Adipocyte (in vitro differentiated cells): ENCODE results near the gene PLEKHA6.

ENCODE experiments used
- DNase-seq: peaks from one replicate; pipeline ENCODE4 v3.0.0-alpha.2; 2015; ENCODE audit warnings: low read depth
- H3K27me3 ChIP-seq: replicated peaks from 2 replicates; pipeline ENCODE4 v1.7.0; 2013; ENCODE audit warnings: mild to moderate bottlenecking, low read length, moderate library complexity; ENCODE audit not compliant: control insufficient read depth, insufficient read depth
- H3K36me3 ChIP-seq: 2 replicates; pipeline ENCODE4 v1.7.0; 2013; ENCODE audit warnings: low read length, mild to moderate bottlenecking, moderate library complexity; ENCODE audit not compliant: control insufficient read depth, insufficient read depth, severe bottlenecking
- H3K4me1 ChIP-seq: 2 replicates; pipeline ENCODE4 v1.7.0; 2013; ENCODE audit warnings: mild to moderate bottlenecking, low read length, moderate library complexity; ENCODE audit not compliant: control insufficient read depth, insufficient read depth
- H3K4me3 ChIP-seq: 2 replicates; pipeline ENCODE4 v1.7.0; 2013; ENCODE audit warnings: mild to moderate bottlenecking, low read length, moderate library complexity
- H3K9ac ChIP-seq: 2 replicates; pipeline ENCODE4 v1.7.0; 2013; ENCODE audit warnings: mild to moderate bottlenecking, low read length, moderate library complexity
- H3K9me3 ChIP-seq: 2 replicates; pipeline ENCODE4 v1.7.0; 2013; ENCODE audit warnings: mild to moderate bottlenecking, low read length, moderate library complexity; ENCODE audit not compliant: control insufficient read depth

PLEKHA6 gene

GRCh38 chr1:204216236-204216635 lies 143.5 kb downstream of the PLEKHA6 start:
- no peak overlapping the region for H3K4me3 ChIP-seq
- DNase-seq = no peak
- no peak overlapping the region for H3K9ac ChIP-seq
- no peaks in the 10 kb centered on the region for H3K36me3 ChIP-seq
- peaks cover 18% of the 10 kb centered on the region for H3K4me1 ChIP-seq
- peaks cover 33% of the 10 kb centered on the region for H3K27me3 ChIP-seq
- no peaks in the 10 kb centered on the region for H3K9me3 ChIP-seq

- no peaks in the 10 kb centered on the region for H3K36me3 ChIP-seq
- H3K9me3 ChIP-seq = no peaks in the 10 kb centered on the region
- peaks cover 38% of the 10 kb centered on the region for H3K27me3 ChIP-seq
- H3K9ac ChIP-seq = no peak within 1 kb of the TSS
- peaks cover 7% of the 10 kb centered on the region for H3K4me1 ChIP-seq
- peak; percentile 86 for DNase-seq
- H3K4me3 ChIP-seq = no peak within 1 kb of the TSS
Measured at GRCh38 chr1:204213668-204214662, 145.8 kb downstream of the PLEKHA6 start, which contains the start of gene GOLT1A. Gene GOLT1A (minus strand): TSS chr1:204213988. CDS start chr1:204213906, 82 bp downstream.

- H3K27me3 ChIP-seq = peaks cover 41% of the 10 kb centered on the region
- H3K9ac ChIP-seq = no peak overlapping the region
- no peaks in the 10 kb centered on the region for H3K36me3 ChIP-seq
- DNase-seq = no peak
- peaks cover 7% of the 10 kb centered on the region for H3K4me1 ChIP-seq
- no peaks in the 10 kb centered on the region for H3K9me3 ChIP-seq
- no peak overlapping the region for H3K4me3 ChIP-seq
Measured at GRCh38 chr1:204212715-204213114, 147.0 kb downstream of the PLEKHA6 start.

- Histone ChIP-seq H3K36me3 (no peaks in the 10 kb centered on the region), H3K4me1 (peaks cover 9% of the 10 kb centered on the region), H3K9me3 (no peaks in the 10 kb centered on the region), H3K27me3 (peaks cover 49% of the 10 kb centered on the region), H3K4me3 (no peak overlapping the region), H3K9ac (no peak overlapping the region)
- no peak for DNase-seq
Measured at GRCh38 chr1:204211046-204211445, 148.7 kb downstream of the PLEKHA6 start.

- Histone ChIP-seq H3K4me3 (no peak overlapping the region), H3K27me3 (peaks cover 68% of the 10 kb centered on the region), H3K36me3 (no peaks in the 10 kb centered on the region), H3K4me1 (peaks cover 8% of the 10 kb centered on the region), H3K9me3 (no peaks in the 10 kb centered on the region), H3K9ac (no peak overlapping the region)
- peak; percentile 80 for DNase-seq
Measured at GRCh38 chr1:204207136-204207616, 152.6 kb downstream of the PLEKHA6 start.

- no peaks in the 10 kb centered on the region for H3K9me3 ChIP-seq
- H3K4me1 ChIP-seq = peaks cover 8% of the 10 kb centered on the region
- peak; percentile 60 for DNase-seq
- H3K4me3 ChIP-seq = no peak overlapping the region
- H3K9ac ChIP-seq = no peak overlapping the region
- peaks cover 66% of the 10 kb centered on the region for H3K27me3 ChIP-seq
- no peaks in the 10 kb centered on the region for H3K36me3 ChIP-seq
Measured at GRCh38 chr1:204206121-204206520, 153.6 kb downstream of the PLEKHA6 start.

GRCh38 chr1:204205486-204205885 lies 154.2 kb downstream of the PLEKHA6 start:
- peak; percentile 33 for DNase-seq
- Histone ChIP-seq H3K9me3 (no peaks in the 10 kb centered on the region), H3K36me3 (no peaks in the 10 kb centered on the region), H3K4me1 (peaks cover 8% of the 10 kb centered on the region), H3K9ac (no peak overlapping the region), H3K4me3 (no peak overlapping the region), H3K27me3 (peaks cover 70% of the 10 kb centered on the region)

GRCh38 chr1:204204944-204205343 lies 154.8 kb downstream of the PLEKHA6 start:
- Histone ChIP-seq H3K4me1 (peaks cover 8% of the 10 kb centered on the region), H3K27me3 (peaks cover 70% of the 10 kb centered on the region), H3K9ac (no peak overlapping the region), H3K9me3 (no peaks in the 10 kb centered on the region), H3K4me3 (no peak overlapping the region), H3K36me3 (no peaks in the 10 kb centered on the region)
- DNase-seq = no peak

- Histone ChIP-seq H3K27me3 (peaks cover 67% of the 10 kb centered on the region), H3K4me3 (no peak overlapping the region), H3K9ac (no peak overlapping the region), H3K36me3 (no peaks in the 10 kb centered on the region), H3K4me1 (peaks cover 15% of the 10 kb centered on the region), H3K9me3 (no peaks in the 10 kb centered on the region)
- DNase-seq = no peak
Measured at GRCh38 chr1:204203206-204203767, 156.4 kb downstream of the PLEKHA6 start.

GRCh38 chr1:204202481-204202880 lies 157.2 kb downstream of the PLEKHA6 start:
- Histone ChIP-seq H3K27me3 (peaks cover 67% of the 10 kb centered on the region), H3K4me3 (no peak overlapping the region), H3K36me3 (no peaks in the 10 kb centered on the region), H3K4me1 (peaks cover 15% of the 10 kb centered on the region), H3K9me3 (no peaks in the 10 kb centered on the region), H3K9ac (no peak overlapping the region)
- DNase-seq = no peak

- Histone ChIP-seq H3K4me1 (peaks cover 15% of the 10 kb centered on the region), H3K36me3 (no peaks in the 10 kb centered on the region), H3K27me3 (peaks cover 68% of the 10 kb centered on the region), H3K9me3 (no peaks in the 10 kb centered on the region), H3K4me3 (no peak overlapping the region), H3K9ac (no peak overlapping the region)
- DNase-seq = no peak
Measured at GRCh38 chr1:204201348-204202040, 158.2 kb downstream of the PLEKHA6 start.
